ENCODE results near the gene TFR2. TPM values are rescaled to one million over a fixed set of nuclear protein-coding genes. Genes with fewer than 3 reads are reported as not detected.

TFR2 gene
- total and polyA plus RNA-seq, 2 donors = 0.69 to 0.81 TPM

GRCh38 chr7:100575746-100576383, 65.5 kb downstream of the TFR2 start:
- WGBS = 90% methylated on average over 17 of the region's 17 CpGs
- no peak for DNase-seq (ENCODE audit: extremely low spot score)
- peaks cover 15% of the 10 kb centered on the region for H3K36me3 ChIP-seq (ENCODE audit: insufficient read depth)
- no peak overlapping the region for H3K27ac ChIP-seq (ENCODE audit: low read depth)
- no peaks in the 10 kb centered on the region for H3K4me1 ChIP-seq (ENCODE audit: insufficient read depth)
- no peak overlapping the region for H3K4me3 ChIP-seq (ENCODE audit: low read depth, low read length)

GRCh38 chr7:100575206-100575631, 66.1 kb downstream of the TFR2 start:
- Histone ChIP-seq H3K27ac (ENCODE audit: low read depth) (no peak overlapping the region), H3K4me1 (ENCODE audit: insufficient read depth) (no peaks in the 10 kb centered on the region), H3K4me3 (ENCODE audit: low read depth, low read length) (no peak overlapping the region), H3K36me3 (ENCODE audit: insufficient read depth) (peaks cover 15% of the 10 kb centered on the region)
- WGBS = 80% methylated on average over 14 of the region's 14 CpGs
- no peak for DNase-seq (ENCODE audit: extremely low spot score)

- Histone ChIP-seq H3K4me3 (ENCODE audit: low read depth, low read length) (no peak overlapping the region), H3K36me3 (ENCODE audit: insufficient read depth) (peaks cover 15% of the 10 kb centered on the region), H3K27ac (ENCODE audit: low read depth) (no peak overlapping the region), H3K4me1 (ENCODE audit: insufficient read depth) (no peaks in the 10 kb centered on the region)
- 89% methylated on average over 44 of the region's 44 CpGs for WGBS
- no peak for DNase-seq (ENCODE audit: extremely low spot score)
These were observed 66.8 kb downstream of the TFR2 start for GRCh38 chr7:100574362-100575205.

- Histone ChIP-seq H3K36me3 (ENCODE audit: insufficient read depth) (peaks cover 15% of the 10 kb centered on the region), H3K4me3 (ENCODE audit: low read depth, low read length) (no peak within 1 kb of the TSS), H3K27ac (ENCODE audit: low read depth) (no peak within 1 kb of the TSS), H3K4me1 (ENCODE audit: insufficient read depth) (no peaks in the 10 kb centered on the region)
- no peak for DNase-seq (ENCODE audit: extremely low spot score)
- 91% methylated on average over 70 of the region's 70 CpGs for WGBS
These were observed 67.5 kb downstream of the TFR2 start, which contains the start of gene SAP25 for GRCh38 chr7:100573691-100574361. SAP25 (minus strand) TSS chr7:100573900; CDS start chr7:100573742, 158 bp downstream.

- DNase-seq (ENCODE audit: extremely low spot score) = no peak
- H3K27ac ChIP-seq (ENCODE audit: low read depth) = no peak overlapping the region
- H3K36me3 ChIP-seq (ENCODE audit: insufficient read depth) = peaks cover 15% of the 10 kb centered on the region
- WGBS = 94% methylated on average over 30 of the region's 30 CpGs
- H3K4me1 ChIP-seq (ENCODE audit: insufficient read depth) = no peaks in the 10 kb centered on the region
- no peak overlapping the region for H3K4me3 ChIP-seq (ENCODE audit: low read depth, low read length)
These were observed 68.2 kb downstream of the TFR2 start for GRCh38 chr7:100572949-100573675.

GRCh38 chr7:100572281-100572948, 68.9 kb downstream of the TFR2 start:
- WGBS = 77% methylated on average over 20 of the region's 20 CpGs

GRCh38 chr7:100571829-100572116, 69.6 kb downstream of the TFR2 start:
- H3K27ac ChIP-seq (ENCODE audit: low read depth) = no peak overlapping the region
- 98% methylated on average over 2 of the region's 2 CpGs for WGBS
- no peak overlapping the region for H3K4me3 ChIP-seq (ENCODE audit: low read depth, low read length)
- H3K4me1 ChIP-seq (ENCODE audit: insufficient read depth) = no peaks in the 10 kb centered on the region
- H3K36me3 ChIP-seq (ENCODE audit: insufficient read depth) = peaks cover 10% of the 10 kb centered on the region
- no peak for DNase-seq (ENCODE audit: extremely low spot score)

More at GRCh38 chr7:100572281-100572948, 68.9 kb downstream of the TFR2 start:
- DNase-seq (ENCODE audit: extremely low spot score) = no peak
- H3K27ac ChIP-seq (ENCODE audit: low read depth) = no peak overlapping the region
- H3K4me3 ChIP-seq (ENCODE audit: low read depth, low read length) = no peak overlapping the region
- no peaks in the 10 kb centered on the region for H3K4me1 ChIP-seq (ENCODE audit: insufficient read depth)
- peaks cover 12% of the 10 kb centered on the region for H3K36me3 ChIP-seq (ENCODE audit: insufficient read depth)

- no peaks in the 10 kb centered on the region for H3K4me1 ChIP-seq (ENCODE audit: insufficient read depth)
- DNase-seq (ENCODE audit: extremely low spot score) = no peak
- H3K27ac ChIP-seq (ENCODE audit: low read depth) = no peak overlapping the region
- WGBS = 70% methylated on average over 26 of the region's 26 CpGs
- no peak overlapping the region for H3K4me3 ChIP-seq (ENCODE audit: low read depth, low read length)
- peaks cover 7% of the 10 kb centered on the region for H3K36me3 ChIP-seq (ENCODE audit: insufficient read depth)
These were observed 70.2 kb downstream of the TFR2 start for GRCh38 chr7:100570954-100571828.

Small RNAs within 50 kb of the gene (small RNA-seq; reads per million reads assigned to genes)
- gene SAP25 = not detected

Other genes starting within 250 kb of the TFR2 start
- gene ZCWPW1, start 212.8 kb downstream of the TFR2 start, total RNA-seq = 4.2 TPM
- gene ZCWPW1, start 212.8 kb downstream of the TFR2 start, polyA plus RNA-seq = 8.7 TPM
- gene MEPCE, start 211.7 kb downstream of the TFR2 start, total RNA-seq = 22.6 TPM
- gene MEPCE, start 211.7 kb downstream of the TFR2 start, polyA plus RNA-seq = 40.4 TPM
- gene PPP1R35, start 205.1 kb downstream of the TFR2 start, total RNA-seq = 5.1 TPM
- 33.6 TPM for gene PPP1R35, start 205.1 kb downstream of the TFR2 start, polyA plus RNA-seq
- not detected for gene SPACDR, start 177.3 kb downstream of the TFR2 start, total RNA-seq
- gene SPACDR, start 177.3 kb downstream of the TFR2 start, polyA plus RNA-seq = 0.62 TPM
- gene TSC22D4, start 162.3 kb downstream of the TFR2 start, total RNA-seq = 16.6 TPM
- 49.6 TPM for gene TSC22D4, start 162.3 kb downstream of the TFR2 start, polyA plus RNA-seq
- gene NYAP1, start 157.6 kb downstream of the TFR2 start, total RNA-seq = 1.6 TPM
- gene NYAP1, start 157.6 kb downstream of the TFR2 start, polyA plus RNA-seq = 1.5 TPM
- gene AGFG2, start 102.3 kb downstream of the TFR2 start, total RNA-seq = 9.9 TPM
- 36.6 TPM for gene AGFG2, start 102.3 kb downstream of the TFR2 start, polyA plus RNA-seq
- not detected for gene SAP25, start 67.7 kb downstream of the TFR2 start, total RNA-seq
- gene SAP25, start 67.7 kb downstream of the TFR2 start, polyA plus RNA-seq = 2.5 TPM
- gene LRCH4, start 55.4 kb downstream of the TFR2 start, total RNA-seq = 13.7 TPM
- gene LRCH4, start 55.4 kb downstream of the TFR2 start, polyA plus RNA-seq = 33.0 TPM
- 1.6 TPM for gene FBXO24, start 55.2 kb downstream of the TFR2 start, total RNA-seq
- 0.57 TPM for gene FBXO24, start 55.2 kb downstream of the TFR2 start, polyA plus RNA-seq
- 124 TPM for gene PCOLCE, start 39.2 kb downstream of the TFR2 start, total RNA-seq
- gene PCOLCE, start 39.2 kb downstream of the TFR2 start, polyA plus RNA-seq = 89.5 TPM
- gene MOSPD3, start 29.0 kb downstream of the TFR2 start, total RNA-seq = 5.3 TPM
- gene MOSPD3, start 29.0 kb downstream of the TFR2 start, polyA plus RNA-seq = 30.4 TPM
- 0.69 TPM for gene ACTL6B, start 14.9 kb upstream of the TFR2 start, total RNA-seq
- 0.19 TPM for gene ACTL6B, start 14.9 kb upstream of the TFR2 start, polyA plus RNA-seq
- gene GNB2, start 32.2 kb upstream of the TFR2 start, total RNA-seq = 51.2 TPM
- gene GNB2, start 32.2 kb upstream of the TFR2 start, polyA plus RNA-seq = 279 TPM
- gene GIGYF1, start 52.7 kb upstream of the TFR2 start, total RNA-seq = 17.1 TPM
- 27.2 TPM for gene GIGYF1, start 52.7 kb upstream of the TFR2 start, polyA plus RNA-seq
- gene POP7, start 64.6 kb upstream of the TFR2 start, total RNA-seq = 18.6 TPM
- gene POP7, start 64.6 kb upstream of the TFR2 start, polyA plus RNA-seq = 39.1 TPM
- not detected for gene EPO, start 78.9 kb upstream of the TFR2 start, total RNA-seq
- not detected for gene EPO, start 78.9 kb upstream of the TFR2 start, polyA plus RNA-seq
- gene ZAN, start 92.0 kb upstream of the TFR2 start, total RNA-seq = not detected
- gene ZAN, start 92.0 kb upstream of the TFR2 start, polyA plus RNA-seq = not detected
- gene EPHB4, start 186.0 kb upstream of the TFR2 start, total RNA-seq = 70.6 TPM
- 53.1 TPM for gene EPHB4, start 186.0 kb upstream of the TFR2 start, polyA plus RNA-seq
- 13.6 TPM for gene SLC12A9, start 211.2 kb upstream of the TFR2 start, total RNA-seq
- 29.0 TPM for gene SLC12A9, start 211.2 kb upstream of the TFR2 start, polyA plus RNA-seq
- gene TRIP6, start 225.8 kb upstream of the TFR2 start, total RNA-seq = 38.0 TPM
- 80.0 TPM for gene TRIP6, start 225.8 kb upstream of the TFR2 start, polyA plus RNA-seq
- 31.2 TPM for gene SRRT, start 233.6 kb upstream of the TFR2 start, total RNA-seq
- 69.9 TPM for gene SRRT, start 233.6 kb upstream of the TFR2 start, polyA plus RNA-seq
- 2.6 TPM for gene UFSP1, start 248.2 kb upstream of the TFR2 start, total RNA-seq
- 6.2 TPM for gene UFSP1, start 248.2 kb upstream of the TFR2 start, polyA plus RNA-seq

Measured in urinary bladder (tissue), 4 donors.